ENCODE results near the gene KCNN3.

GRCh38 chr1:154891452-154891851 lies 21.4 kb upstream of the KCNN3 start:
- TF ChIP-seq CTCF (conservative IDR thresholded peaks at IDR 0.05; ENCODE audit: low read depth, low read length) (no peak), EZH2 (IDR thresholded peaks at IDR 0.05; ENCODE audit: borderline replicate concordance, low read depth, low read length, poor library complexity, severe bottlenecking) (no peak)
